SK-N-SH (cell line): ENCODE results near the gene COP1. TPM values are rescaled to one million over a fixed set of nuclear protein-coding genes. Genes with fewer than 3 reads are reported as not detected.

Experiments
- CTCF ChIA-PET: fragments of 300-600, 350-600 bp; formaldehyde crosslinking; extraction: SDS; loops from one replicate; lab custom pipeline; 2021; lab: Yijun Ruan, JAX
- POLR2A ChIA-PET: fragments of 350-600 bp; sonication (Branson Sonifier 250); formaldehyde crosslinking; extraction: SDS; loops from one replicate; lab custom pipeline; 2020; ENCODE audit warnings: antibody characterized with exemption, inconsistent platforms; lab: Yijun Ruan, JAX
- DNase-seq: peaks from one replicate; pipeline ENCODE4 v3.0.0; 2012
- H2AFZ ChIP-seq: fragments of 200-600 bp; sonication (generic); 2 replicates; pipeline ENCODE4 v1.8.1; 2016; ENCODE audit warnings: antibody characterized with exemption, mild to moderate bottlenecking, low read depth
- H3F3A ChIP-seq: fragments of 200-600 bp; sonication (generic); replicated peaks from 2 replicates; pipeline ENCODE3; 2016; ENCODE audit warnings: antibody characterized with exemption, mild to moderate bottlenecking; ENCODE audit not compliant: insufficient read depth
- H3K27ac ChIP-seq, 2 experiments: fragments of 200-500 bp in 1 of 2; fragments of 200-600 bp in 1 of 2; sonication (Bioruptor generic) in 1 of 2; sonication (generic), shearing (Covaris generic) in 1 of 2; 2 replicates each; pipeline versions ENCODE4 v1.5.1 to v1.6.1; 2014 to 2016; ENCODE audit warnings: low read depth in 2 of 2, inconsistent platforms in 1 of 2, low read length in 1 of 2, mild to moderate bottlenecking in 1 of 2, mixed read lengths in 1 of 2
- H3K27me3 ChIP-seq: fragments of 200-600 bp; sonication (generic), shearing (Covaris generic); 2 replicates; pipeline ENCODE4 v1.6.1; 2016; ENCODE audit warnings: mixed run types; ENCODE audit not compliant: insufficient read depth
- H3K36me3 ChIP-seq, 2 experiments: fragments of 200-500 bp in 1 of 2; fragments of 200-600 bp in 1 of 2; sonication (Bioruptor generic) in 1 of 2; sonication (generic) in 1 of 2; replicated peaks in 1 of 2; 2 replicates each; pipeline versions ENCODE3 to v1.5.1; 2014 to 2016; ENCODE audit warnings: low read length in 1 of 2, mild to moderate bottlenecking in 1 of 2; ENCODE audit not compliant: insufficient read depth in 2 of 2, control insufficient read depth in 1 of 2
- H3K4me1 ChIP-seq, 2 experiments: fragments of 200-500 bp in 1 of 2; fragments of 200-600 bp in 1 of 2; sonication (Bioruptor generic) in 1 of 2; sonication (generic), shearing (Covaris generic) in 1 of 2; 2 replicates each; pipeline versions ENCODE4 v1.5.1 to v1.6.1; 2014 to 2016; ENCODE audit warnings: low read depth in 1 of 2, low read length in 1 of 2, mixed run types in 1 of 2; ENCODE audit not compliant: insufficient read depth in 2 of 2, control insufficient read depth in 1 of 2
- H3K4me2 ChIP-seq: fragments of 200-600 bp; sonication (generic), shearing (Covaris generic); 2 replicates; pipeline ENCODE4 v1.6.1; 2017; ENCODE audit warnings: mixed run types
- H3K4me3 ChIP-seq, 2 experiments: fragments of 200-500 bp in 1 of 2; fragments of 200-600 bp in 1 of 2; sonication (Bioruptor generic) in 1 of 2; sonication (generic), shearing (Covaris generic) in 1 of 2; 2 replicates each; pipeline versions ENCODE4 v1.5.1 to v1.8.1; 2014 to 2016; ENCODE audit warnings: low read depth in 2 of 2, inconsistent platforms in 1 of 2, low read length in 1 of 2, mild to moderate bottlenecking in 1 of 2, mixed read lengths in 1 of 2, moderate library complexity in 1 of 2
- H3K79me2 ChIP-seq: fragments of 200-600 bp; sonication (generic); 2 replicates; pipeline ENCODE4 v1.8.1; 2017; ENCODE audit warnings: mild to moderate bottlenecking; ENCODE audit not compliant: insufficient read depth
- H3K9ac ChIP-seq: fragments of 200-600 bp; sonication (generic); 2 replicates; pipeline ENCODE4 v1.6.1; 2017; ENCODE audit warnings: mixed run types
- H3K9me2 ChIP-seq: fragments of 200-600 bp; sonication (generic); 2 replicates; pipeline ENCODE4 v1.6.1; 2017; ENCODE audit warnings: mixed run types
- H3K9me3 ChIP-seq: fragments of 200-600 bp; sonication (generic); 2 replicates; pipeline ENCODE4 v1.6.1; 2017; ENCODE audit warnings: mixed run types, mild to moderate bottlenecking, moderate library complexity
- H4K20me1 ChIP-seq: fragments of 200-600 bp; sonication (generic); 2 replicates; pipeline ENCODE4 v1.6.1; 2017; ENCODE audit warnings: mild to moderate bottlenecking, mixed run types; ENCODE audit not compliant: insufficient read depth
- ELF1 ChIP-seq: IDR thresholded peaks from 2 replicates; pipeline ENCODE4 v1.4.0; 2012
- EP300 ChIP-seq, 2 experiments: IDR thresholded peaks; 2 replicates each; pipeline versions ENCODE4 v1.4.0 to v1.6.1; 2012; ENCODE audit warnings: borderline replicate concordance in 1 of 2, low read depth in 1 of 2, low read length in 1 of 2
- EZH2phosphoT487 ChIP-seq: fragments of 200-600 bp; sonication (generic); IDR thresholded peaks from 2 replicates; pipeline ENCODE4 v1.6.1; 2017; ENCODE audit warnings: low read depth, mixed run types, mild to moderate bottlenecking, antibody characterized with exemption, moderate library complexity, borderline replicate concordance
- FOXM1 ChIP-seq: IDR thresholded peaks from 2 replicates; pipeline ENCODE4 v1.4.0; 2012; ENCODE audit warnings: low read depth, mild to moderate bottlenecking
- GATA2 ChIP-seq: sonication (generic); formaldehyde crosslinking; IDR thresholded peaks from 2 replicates; pipeline ENCODE4 v1.5.0; 2020; ENCODE audit warnings: mild to moderate bottlenecking, missing genetic modification reagents
- MEF2A ChIP-seq: IDR thresholded peaks from 2 replicates; pipeline ENCODE4 v1.4.0; 2012; ENCODE audit warnings: low read depth, borderline replicate concordance
- MXI1 ChIP-seq: IDR thresholded peaks from 2 replicates; pipeline ENCODE4 v1.6.1; 2012; ENCODE audit warnings: mild to moderate bottlenecking, low read depth, low read length, improper control_type of control experiment
- NFIC ChIP-seq: IDR thresholded peaks from 2 replicates; pipeline ENCODE4 v1.4.0; 2012; ENCODE audit warnings: borderline replicate concordance
- NRF1 ChIP-seq: IDR thresholded peaks from 2 replicates; pipeline ENCODE4 v1.6.1; 2012; ENCODE audit warnings: low read depth, mild to moderate bottlenecking, low read length
- RCOR1 ChIP-seq: fragments of 150-350 bp; IDR thresholded peaks from 2 replicates; pipeline ENCODE4 v1.6.1; 2017; ENCODE audit warnings: antibody characterized with exemption, low read length
- RFX5 ChIP-seq: IDR thresholded peaks from 2 replicates; pipeline ENCODE4 v1.6.1; 2012; ENCODE audit warnings: mild to moderate bottlenecking, improper control_type of control experiment, low read length
- RXRA ChIP-seq: IDR thresholded peaks from 2 replicates; pipeline ENCODE4 v1.4.0; 2012; ENCODE audit warnings: low read depth, mild to moderate bottlenecking, borderline replicate concordance
- SIN3A ChIP-seq: IDR thresholded peaks from 2 replicates; pipeline ENCODE4 v1.6.1; 2012; ENCODE audit warnings: low read depth, mild to moderate bottlenecking, low read length, moderate library complexity, borderline replicate concordance
- TCF12 ChIP-seq: IDR thresholded peaks from 2 replicates; pipeline ENCODE4 v1.4.0; 2012
- polyA plus RNA-seq, 3 experiments: library from polyadenylated mRNA; depleted of rRNA; stranded (reverse); fragments of >200 nt; gene quantifications; 2 replicates each; pipeline ENCODE4 v1.2.3, GENCODE V29; 2012
- TF ChIP-seq, protein P1 (sequence below): IDR thresholded peaks from 2 replicates; pipeline ENCODE4 v1.4.0; 2012; ENCODE audit warnings: low read depth, borderline replicate concordance
- TF ChIP-seq, protein P2 (sequence below): IDR thresholded peaks from 2 replicates; pipeline ENCODE4 v1.4.0; 2012; ENCODE audit warnings: low read depth
- TF ChIP-seq, protein P3 (sequence below): fragments of 150-350 bp; IDR thresholded peaks from 2 replicates; pipeline ENCODE4 v1.6.1; 2016; ENCODE audit warnings: mild to moderate bottlenecking, low read depth, low read length
- TF ChIP-seq, protein P4 (sequence below): IDR thresholded peaks from 2 replicates; pipeline ENCODE4 v1.4.0; 2012; ENCODE audit warnings: low read depth, borderline replicate concordance
- TF ChIP-seq, protein P5 (sequence below): IDR thresholded peaks from 2 replicates; pipeline ENCODE4 v1.6.1; 2012; ENCODE audit warnings: mild to moderate bottlenecking, low read depth, low read length, moderate library complexity
- TF ChIP-seq, protein P6 (sequence below): fragments of 200-600 bp; sonication (generic); IDR thresholded peaks from 2 replicates; pipeline ENCODE4 v1.6.1; 2017; ENCODE audit warnings: antibody characterized with exemption, mild to moderate bottlenecking, moderate library complexity

The COP1 gene
- polyA plus RNA-seq, 1 of the 3 experiments (the other 2 are of a cell fraction) = 10.3 TPM

DNA sequence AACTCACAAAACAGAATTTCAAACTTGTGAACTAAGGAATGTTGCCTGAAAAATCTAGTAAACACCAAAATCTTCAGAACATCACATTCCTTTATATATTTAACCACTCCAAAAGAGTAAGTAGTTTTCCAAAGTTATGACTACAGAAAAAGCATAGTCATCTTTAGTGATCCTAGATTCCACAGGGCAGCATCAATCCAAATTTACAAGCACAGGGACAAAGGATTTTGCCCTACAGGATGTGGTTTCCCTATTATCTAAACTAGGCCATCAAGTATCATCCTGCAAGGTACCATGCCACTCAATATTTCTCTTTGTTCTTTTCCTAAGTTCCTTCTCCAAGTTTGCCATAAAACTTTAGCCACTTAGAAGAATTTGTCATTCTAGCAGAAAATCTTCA lies 33.0 kb downstream of the COP1 start:
- no peak overlapping the region for H3K9ac ChIP-seq
- no peaks in the 10 kb centered on the region for H3K9me2 ChIP-seq
- no peaks in the 10 kb centered on the region; a peak in 1 of 4 replicates for H3K4me1 ChIP-seq
- CTCF ChIA-PET = no interaction called here
- no peaks in the 10 kb centered on the region for H3K9me3 ChIP-seq
- no peaks in the 10 kb centered on the region for H4K20me1 ChIP-seq
- DNase-seq = no peak
- no peak for TF ChIP-seq RFX5
- no peak for TF ChIP-seq TCF12
- no peak for TF ChIP-seq RXRA
- TF ChIP-seq, protein P1, sequence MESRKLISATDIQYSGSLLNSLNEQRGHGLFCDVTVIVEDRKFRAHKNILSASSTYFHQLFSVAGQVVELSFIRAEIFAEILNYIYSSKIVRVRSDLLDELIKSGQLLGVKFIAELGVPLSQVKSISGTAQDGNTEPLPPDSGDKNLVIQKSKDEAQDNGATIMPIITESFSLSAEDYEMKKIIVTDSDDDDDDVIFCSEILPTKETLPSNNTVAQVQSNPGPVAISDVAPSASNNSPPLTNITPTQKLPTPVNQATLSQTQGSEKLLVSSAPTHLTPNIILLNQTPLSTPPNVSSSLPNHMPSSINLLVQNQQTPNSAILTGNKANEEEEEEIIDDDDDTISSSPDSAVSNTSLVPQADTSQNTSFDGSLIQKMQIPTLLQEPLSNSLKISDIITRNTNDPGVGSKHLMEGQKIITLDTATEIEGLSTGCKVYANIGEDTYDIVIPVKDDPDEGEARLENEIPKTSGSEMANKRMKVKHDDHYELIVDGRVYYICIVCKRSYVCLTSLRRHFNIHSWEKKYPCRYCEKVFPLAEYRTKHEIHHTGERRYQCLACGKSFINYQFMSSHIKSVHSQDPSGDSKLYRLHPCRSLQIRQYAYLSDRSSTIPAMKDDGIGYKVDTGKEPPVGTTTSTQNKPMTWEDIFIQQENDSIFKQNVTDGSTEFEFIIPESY = no peak
- TF ChIP-seq, protein P2, sequence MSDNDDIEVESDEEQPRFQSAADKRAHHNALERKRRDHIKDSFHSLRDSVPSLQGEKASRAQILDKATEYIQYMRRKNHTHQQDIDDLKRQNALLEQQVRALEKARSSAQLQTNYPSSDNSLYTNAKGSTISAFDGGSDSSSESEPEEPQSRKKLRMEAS = no peak
- TF ChIP-seq NRF1 = no peak
- TF ChIP-seq ELF1 = no peak
- TF ChIP-seq FOXM1 = no peak
- TF ChIP-seq EP300 (IDR thresholded peaks at IDR 0.05; ENCODE audit: borderline replicate concordance in 1 of 2, low read depth in 1 of 2, low read length in 1 of 2) = no peak
- no peak for TF ChIP-seq SIN3A
- TF ChIP-seq GATA2 = no peak
- no peak for TF ChIP-seq EZH2phosphoT487
- TF ChIP-seq, protein P3, sequence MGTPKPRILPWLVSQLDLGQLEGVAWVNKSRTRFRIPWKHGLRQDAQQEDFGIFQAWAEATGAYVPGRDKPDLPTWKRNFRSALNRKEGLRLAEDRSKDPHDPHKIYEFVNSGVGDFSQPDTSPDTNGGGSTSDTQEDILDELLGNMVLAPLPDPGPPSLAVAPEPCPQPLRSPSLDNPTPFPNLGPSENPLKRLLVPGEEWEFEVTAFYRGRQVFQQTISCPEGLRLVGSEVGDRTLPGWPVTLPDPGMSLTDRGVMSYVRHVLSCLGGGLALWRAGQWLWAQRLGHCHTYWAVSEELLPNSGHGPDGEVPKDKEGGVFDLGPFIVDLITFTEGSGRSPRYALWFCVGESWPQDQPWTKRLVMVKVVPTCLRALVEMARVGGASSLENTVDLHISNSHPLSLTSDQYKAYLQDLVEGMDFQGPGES = no peak
- no peak for TF ChIP-seq MEF2A
- TF ChIP-seq RCOR1 = no peak
- TF ChIP-seq, protein P4, sequence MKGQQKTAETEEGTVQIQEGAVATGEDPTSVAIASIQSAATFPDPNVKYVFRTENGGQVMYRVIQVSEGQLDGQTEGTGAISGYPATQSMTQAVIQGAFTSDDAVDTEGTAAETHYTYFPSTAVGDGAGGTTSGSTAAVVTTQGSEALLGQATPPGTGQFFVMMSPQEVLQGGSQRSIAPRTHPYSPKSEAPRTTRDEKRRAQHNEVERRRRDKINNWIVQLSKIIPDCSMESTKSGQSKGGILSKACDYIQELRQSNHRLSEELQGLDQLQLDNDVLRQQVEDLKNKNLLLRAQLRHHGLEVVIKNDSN = no peak
- TF ChIP-seq, protein P5, sequence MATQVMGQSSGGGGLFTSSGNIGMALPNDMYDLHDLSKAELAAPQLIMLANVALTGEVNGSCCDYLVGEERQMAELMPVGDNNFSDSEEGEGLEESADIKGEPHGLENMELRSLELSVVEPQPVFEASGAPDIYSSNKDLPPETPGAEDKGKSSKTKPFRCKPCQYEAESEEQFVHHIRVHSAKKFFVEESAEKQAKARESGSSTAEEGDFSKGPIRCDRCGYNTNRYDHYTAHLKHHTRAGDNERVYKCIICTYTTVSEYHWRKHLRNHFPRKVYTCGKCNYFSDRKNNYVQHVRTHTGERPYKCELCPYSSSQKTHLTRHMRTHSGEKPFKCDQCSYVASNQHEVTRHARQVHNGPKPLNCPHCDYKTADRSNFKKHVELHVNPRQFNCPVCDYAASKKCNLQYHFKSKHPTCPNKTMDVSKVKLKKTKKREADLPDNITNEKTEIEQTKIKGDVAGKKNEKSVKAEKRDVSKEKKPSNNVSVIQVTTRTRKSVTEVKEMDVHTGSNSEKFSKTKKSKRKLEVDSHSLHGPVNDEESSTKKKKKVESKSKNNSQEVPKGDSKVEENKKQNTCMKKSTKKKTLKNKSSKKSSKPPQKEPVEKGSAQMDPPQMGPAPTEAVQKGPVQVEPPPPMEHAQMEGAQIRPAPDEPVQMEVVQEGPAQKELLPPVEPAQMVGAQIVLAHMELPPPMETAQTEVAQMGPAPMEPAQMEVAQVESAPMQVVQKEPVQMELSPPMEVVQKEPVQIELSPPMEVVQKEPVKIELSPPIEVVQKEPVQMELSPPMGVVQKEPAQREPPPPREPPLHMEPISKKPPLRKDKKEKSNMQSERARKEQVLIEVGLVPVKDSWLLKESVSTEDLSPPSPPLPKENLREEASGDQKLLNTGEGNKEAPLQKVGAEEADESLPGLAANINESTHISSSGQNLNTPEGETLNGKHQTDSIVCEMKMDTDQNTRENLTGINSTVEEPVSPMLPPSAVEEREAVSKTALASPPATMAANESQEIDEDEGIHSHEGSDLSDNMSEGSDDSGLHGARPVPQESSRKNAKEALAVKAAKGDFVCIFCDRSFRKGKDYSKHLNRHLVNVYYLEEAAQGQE = no peak
- TF ChIP-seq MXI1 = no peak
- TF ChIP-seq NFIC = no peak
- TF ChIP-seq, protein P6, sequence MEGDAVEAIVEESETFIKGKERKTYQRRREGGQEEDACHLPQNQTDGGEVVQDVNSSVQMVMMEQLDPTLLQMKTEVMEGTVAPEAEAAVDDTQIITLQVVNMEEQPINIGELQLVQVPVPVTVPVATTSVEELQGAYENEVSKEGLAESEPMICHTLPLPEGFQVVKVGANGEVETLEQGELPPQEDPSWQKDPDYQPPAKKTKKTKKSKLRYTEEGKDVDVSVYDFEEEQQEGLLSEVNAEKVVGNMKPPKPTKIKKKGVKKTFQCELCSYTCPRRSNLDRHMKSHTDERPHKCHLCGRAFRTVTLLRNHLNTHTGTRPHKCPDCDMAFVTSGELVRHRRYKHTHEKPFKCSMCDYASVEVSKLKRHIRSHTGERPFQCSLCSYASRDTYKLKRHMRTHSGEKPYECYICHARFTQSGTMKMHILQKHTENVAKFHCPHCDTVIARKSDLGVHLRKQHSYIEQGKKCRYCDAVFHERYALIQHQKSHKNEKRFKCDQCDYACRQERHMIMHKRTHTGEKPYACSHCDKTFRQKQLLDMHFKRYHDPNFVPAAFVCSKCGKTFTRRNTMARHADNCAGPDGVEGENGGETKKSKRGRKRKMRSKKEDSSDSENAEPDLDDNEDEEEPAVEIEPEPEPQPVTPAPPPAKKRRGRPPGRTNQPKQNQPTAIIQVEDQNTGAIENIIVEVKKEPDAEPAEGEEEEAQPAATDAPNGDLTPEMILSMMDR = no peak
- TF ChIP-seq, all 33 proteins: peak for 0
- Histone ChIP-seq H3F3A (no peaks in the 10 kb centered on the region), H3K79me2 (peaks cover 71% of the 10 kb centered on the region), H2AFZ (no peak overlapping the region), H3K27me3 (no peaks in the 10 kb centered on the region), H3K4me3 (no peak overlapping the region), H3K4me2 (no peak overlapping the region), H3K27ac (peak overlapping the region in 1 of 2 experiments; percentile 22; a peak in 2 of 4 replicates), H3K36me3 (peaks cover 6 to 44% of the 10 kb centered on the region in 2 experiments)
- POLR2A ChIA-PET = no interaction called here
